Activated CD8-positive, alpha-beta memory T cell treated with anti-CD3 and anti-CD28 coated beads, Interleukin-2, amount 50 U/mL, for 1 hour (primary cell): Measurements from ENCODE around the gene PCDHB2.
"Not testable (repeated sequence)": the region's sequence is repeated elsewhere in the genome, so short reads cannot be mapped to it uniquely, and the experiment has no call there.

ENCODE experiments used
- DNase-seq: peaks from one replicate; pipeline ENCODE4 v3.0.0-alpha.2; 2020; ENCODE audit errors: extremely low read depth

Gene PCDHB2

GRCh38 chr5:141135718-141136266 lies 41.4 kb downstream of the PCDHB2 start:
- DNase-seq, result no peak

- not testable (repeated sequence) for DNase-seq
Observed at GRCh38 chr5:141137346-141137745, 42.9 kb downstream of the PCDHB2 start.
